GM12873 (cell line): ENCODE measurements around the gene GRPEL1.

Experiments used
- CTCF ChIP-seq: IDR thresholded peaks from 2 replicates; pipeline ENCODE4 v1.5.1; 2012; ENCODE audit warnings: low read depth, mild to moderate bottlenecking, moderate library complexity, low read length, control low read depth; ENCODE audit not compliant: insufficient read depth; ENCODE audit errors: missing control alignments

The GRPEL1 gene

GRCh38 chr4:7029212-7029611, 38.7 kb downstream of the GRPEL1 start:
- TF ChIP-seq CTCF: no peak

DNA sequence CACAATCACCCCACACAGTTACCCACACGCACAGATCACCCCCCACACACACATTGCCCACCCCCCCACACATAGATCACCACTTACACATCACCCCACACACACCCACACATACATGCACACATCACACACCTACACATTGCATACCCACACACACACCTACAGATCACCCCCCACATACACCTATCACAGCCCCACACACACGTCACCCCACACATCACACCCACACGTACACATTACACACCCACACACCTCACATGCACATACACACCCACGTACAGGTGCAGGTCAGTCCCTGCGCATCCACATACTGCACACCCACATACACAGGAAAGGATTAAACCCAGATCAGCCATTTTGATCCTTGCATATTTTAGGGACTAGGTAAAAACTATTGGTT, 40.0 kb downstream of the GRPEL1 start:
- no peak for TF ChIP-seq CTCF

DNA sequence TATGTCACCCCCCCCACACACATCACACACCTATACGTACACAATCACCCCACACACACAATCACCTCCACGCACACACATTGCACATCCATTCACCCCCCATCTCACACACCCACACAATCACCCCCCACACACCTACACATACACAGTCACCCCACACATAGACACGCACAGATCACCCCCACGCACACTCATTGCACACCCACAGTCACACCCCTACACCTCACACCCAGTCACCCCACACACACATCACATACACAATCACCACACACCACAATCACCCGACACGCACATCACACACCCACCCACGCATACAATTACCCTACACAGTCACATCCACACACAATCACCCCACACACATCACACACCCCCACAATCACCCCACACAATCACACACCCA, 40.6 kb downstream of the GRPEL1 start:
- TF ChIP-seq CTCF: no peak

GRCh38 chr4:7026107-7026506, 41.8 kb downstream of the GRPEL1 start:
- TF ChIP-seq CTCF: no peak

GRCh38 chr4:7025040-7025602, 42.7 kb downstream of the GRPEL1 start:
- no peak for TF ChIP-seq CTCF

DNA sequence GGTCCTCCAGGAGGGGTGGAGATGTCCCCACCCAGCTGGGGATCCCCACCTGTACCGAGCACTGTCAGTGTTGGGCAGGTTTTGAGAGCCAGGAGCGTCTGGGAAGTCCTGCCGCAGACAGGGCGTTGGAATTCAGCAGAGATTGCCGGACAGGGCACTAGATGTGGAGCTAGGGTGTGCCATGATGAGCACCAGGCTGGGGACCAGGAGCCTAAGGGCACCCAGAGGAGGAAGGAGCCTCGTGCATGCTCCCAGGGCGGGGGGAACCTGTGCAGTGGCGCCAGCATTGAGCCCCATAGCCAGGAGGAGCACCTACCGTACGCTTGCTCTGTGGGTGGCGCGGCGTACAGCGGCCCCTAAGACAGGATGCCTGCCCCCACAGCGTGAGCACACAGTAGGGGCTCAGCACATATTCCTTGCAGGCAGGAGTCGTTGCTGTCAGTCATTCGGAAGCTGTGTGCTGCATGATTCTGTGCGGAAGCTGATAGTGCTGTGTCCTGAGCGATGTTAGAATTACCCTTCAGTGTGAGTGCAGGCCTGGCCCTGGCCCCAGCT, 43.5 kb downstream of the GRPEL1 start:
- TF ChIP-seq CTCF: no peak

DNA sequence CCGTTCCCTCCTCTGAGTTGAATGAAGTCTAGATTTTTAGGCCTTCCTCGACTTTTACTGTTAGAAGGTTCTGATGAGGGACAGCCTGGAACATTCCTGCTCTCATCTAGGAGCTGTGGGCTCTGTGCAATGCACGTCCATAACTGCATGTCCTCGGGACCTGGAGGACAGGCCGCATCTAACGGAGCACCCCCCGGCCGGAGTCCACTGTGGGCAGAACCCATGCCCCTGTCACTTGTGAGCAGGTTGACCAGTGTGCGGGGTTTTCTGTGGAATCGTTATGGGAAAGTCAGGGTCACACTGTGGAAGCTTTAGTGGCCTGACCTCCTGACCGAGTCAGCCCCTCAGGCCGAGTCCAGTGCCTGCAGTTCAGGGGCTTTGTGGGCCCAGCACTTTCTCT, 44.0 kb downstream of the GRPEL1 start:
- TF ChIP-seq CTCF: no peak
